CD4-positive, CD25-positive, alpha-beta regulatory T cell (primary cell): Measurements from ENCODE around the gene TMEM87B. TPM values are rescaled to one million over a fixed set of nuclear protein-coding genes. Genes with fewer than 3 reads are reported as not detected.
"Not testable (repeated sequence)": the region's sequence is repeated elsewhere in the genome, so short reads cannot be mapped to it uniquely, and the experiment has no call there.

Experiments used
- ATAC-seq, 2 donors: fragments of 150-1000 bp; cut with Tn5 transposase; one replicate each; pipeline ENCODE4 v1.10.0; 2021; ENCODE audit warnings: low read depth in 2 of 2, moderate number of reproducible peaks in 2 of 2, moderate library complexity in 1 of 2
- DNase-seq, 3 donors: peaks; one replicate each; pipeline versions ENCODE4 v3.0.0 to v3.0.0-alpha.2; 2012 to 2022; ENCODE audit warnings: mixed read lengths in 1 of 3
- H3K27ac ChIP-seq: one replicate; pipeline ENCODE4 v1.7.0; 2013; ENCODE audit warnings: mild to moderate bottlenecking, low read length; ENCODE audit not compliant: insufficient read depth, poor library complexity, severe bottlenecking
- H3K27me3 ChIP-seq: one replicate; pipeline ENCODE4 v1.7.0; 2013; ENCODE audit warnings: low read length; ENCODE audit not compliant: control insufficient read depth, insufficient read depth
- H3K36me3 ChIP-seq: one replicate; pipeline ENCODE4 v1.7.0; 2013; ENCODE audit warnings: mild to moderate bottlenecking, low read length, moderate library complexity; ENCODE audit not compliant: control insufficient read depth, insufficient read depth
- H3K4me1 ChIP-seq: 2 replicates; pipeline ENCODE4 v1.7.0; 2013; ENCODE audit warnings: mild to moderate bottlenecking, low read length; ENCODE audit not compliant: insufficient read depth, control insufficient read depth, poor library complexity, severe bottlenecking
- H3K4me3 ChIP-seq: one replicate; pipeline ENCODE4 v1.7.0; 2013; ENCODE audit warnings: low read depth, mild to moderate bottlenecking, low read length, moderate library complexity
- H3K9me3 ChIP-seq, 2 experiments: 1 replicate in 1 of 2; 2 replicates in 1 of 2; pipeline ENCODE4 v1.7.0; 2013; ENCODE audit warnings: low read length in 2 of 2, mild to moderate bottlenecking in 1 of 2, moderate library complexity in 1 of 2; ENCODE audit not compliant: control insufficient read depth in 2 of 2
- H3K27ac Mint-ChIP-seq, 3 donors: one replicate each; pipeline ENCODE4 v1.8.0; 2020 to 2022; ENCODE audit warnings: mild to moderate bottlenecking in 3 of 3, mixed read lengths in 3 of 3, moderate library complexity in 2 of 3
- H3K27me3 Mint-ChIP-seq: one replicate; pipeline ENCODE4 v1.8.0; 2022; ENCODE audit warnings: mild to moderate bottlenecking, mixed read lengths
- H3K36me3 Mint-ChIP-seq: one replicate; pipeline ENCODE4 v1.8.0; 2020; ENCODE audit warnings: mixed read lengths
- H3K4me1 Mint-ChIP-seq, 4 donors: one replicate each; pipeline ENCODE4 v1.8.0; 2020 to 2022; ENCODE audit warnings: mixed read lengths in 4 of 4, mild to moderate bottlenecking in 1 of 4
- H3K4me3 Mint-ChIP-seq, 4 donors: one replicate each; pipeline ENCODE4 v1.8.0; 2020 to 2022; ENCODE audit warnings: mild to moderate bottlenecking in 4 of 4, mixed read lengths in 4 of 4, moderate library complexity in 3 of 4
- H3K9me3 Mint-ChIP-seq, 7 donors: one replicate each; pipeline ENCODE4 v1.8.0; 2020 to 2022; ENCODE audit warnings: mixed read lengths in 7 of 7, mild to moderate bottlenecking in 3 of 7, moderate library complexity in 2 of 7
- polyA plus RNA-seq, 4 donors: library from polyadenylated mRNA; unstranded; fragments of 300-500 nt; fragmentation: Illumina TruSeq; gene quantifications; one replicate each; pipeline ENCODE4 v1.2.3, GENCODE V29; 2021
- total RNA-seq: library from RNA; stranded (reverse); gene quantifications from one replicate; pipeline ENCODE4 v1.2.3, GENCODE V29; 2022

TMEM87B gene
- total and polyA plus RNA-seq, 5 donors from 2014 or later = 9.1 to 24.6 (median 12.2) TPM

GRCh38 chr2:112109278-112109677 is 54.2 kb downstream of the TMEM87B start:
- ATAC-seq (no peak), DNase-seq (no peak)
- Mint-ChIP-seq H3K4me1 (peaks cover 0 to 5% (median 4%) of the 10 kb centered on the region in 4 donors), H3K9me3 (peaks cover 0 to 20% (median 5%) of the 10 kb centered on the region in 7 donors), H3K36me3 (peaks cover 79% of the 10 kb centered on the region), H3K27me3 (no peaks in the 10 kb centered on the region), H3K27ac (no peak overlapping the region), H3K4me3 (no peak overlapping the region)
- Histone ChIP-seq H3K4me1 (no peaks in the 10 kb centered on the region), H3K9me3 (peaks cover 14 to 15% of the 10 kb centered on the region in 2 experiments), H3K27me3 (no peaks in the 10 kb centered on the region), H3K4me3 (no peak overlapping the region), H3K27ac (no peak overlapping the region), H3K36me3 (peaks cover 75% of the 10 kb centered on the region)

- H3K4me1 Mint-ChIP-seq = peaks cover 0 to 5% (median 4%) of the 10 kb centered on the region in 4 donors
- no peak overlapping the region for H3K27ac ChIP-seq
- no peak for DNase-seq
- no peaks in the 10 kb centered on the region for H3K27me3 Mint-ChIP-seq
- no peak overlapping the region for H3K27ac Mint-ChIP-seq
- H3K4me3 Mint-ChIP-seq = no peak overlapping the region
- H3K36me3 ChIP-seq = peaks cover 72% of the 10 kb centered on the region
- H3K36me3 Mint-ChIP-seq = peaks cover 72% of the 10 kb centered on the region
- peaks cover 0 to 20% (median 5%) of the 10 kb centered on the region in 7 donors for H3K9me3 Mint-ChIP-seq
- H3K27me3 ChIP-seq = no peaks in the 10 kb centered on the region
- peaks cover 14 to 15% of the 10 kb centered on the region in 2 experiments for H3K9me3 ChIP-seq
- no peak for ATAC-seq
- no peak overlapping the region for H3K4me3 ChIP-seq
- H3K4me1 ChIP-seq = no peaks in the 10 kb centered on the region
Measured at GRCh38 chr2:112110966-112111365, 55.9 kb downstream of the TMEM87B start.

- peaks cover 68% of the 10 kb centered on the region for H3K36me3 ChIP-seq
- H3K27ac ChIP-seq, H3K4me1 Mint-ChIP-seq, H3K27me3 ChIP-seq, H3K4me1 ChIP-seq, H3K4me3 ChIP-seq, H3K4me3 Mint-ChIP-seq, DNase-seq, ATAC-seq, H3K27me3 Mint-ChIP-seq: not testable (repeated sequence)
- H3K36me3 Mint-ChIP-seq = peaks cover 58% of the 10 kb centered on the region
- H3K9me3 Mint-ChIP-seq = peaks cover 0 to 15% (median 5%) of the 10 kb centered on the region in 7 donors
- peaks cover 12% of the 10 kb centered on the region in 2 experiments for H3K9me3 ChIP-seq
- peak overlapping the region in 2 of 3 donors; percentile 56 to 88 for H3K27ac Mint-ChIP-seq
Measured at GRCh38 chr2:112113354-112113753, 58.3 kb downstream of the TMEM87B start.

- Histone ChIP-seq H3K4me3 (no peak overlapping the region), H3K4me1 (no peaks in the 10 kb centered on the region), H3K27me3 (no peaks in the 10 kb centered on the region), H3K27ac (no peak overlapping the region), H3K36me3 (peaks cover 25% of the 10 kb centered on the region), H3K9me3 (no peaks in the 10 kb centered on the region)
- peaks cover 0 to 7% (median 1%) of the 10 kb centered on the region in 4 donors for H3K4me1 Mint-ChIP-seq
- ATAC-seq (no peak), DNase-seq (no peak)
- no peak overlapping the region for H3K27ac Mint-ChIP-seq
- no peak overlapping the region for H3K4me3 Mint-ChIP-seq
- peaks cover 16% of the 10 kb centered on the region for H3K36me3 Mint-ChIP-seq
- H3K9me3 Mint-ChIP-seq = peaks cover 0 to 1% (median 0%) of the 10 kb centered on the region in 7 donors
- no peaks in the 10 kb centered on the region for H3K27me3 Mint-ChIP-seq
Measured at GRCh38 chr2:112118148-112118547, 63.1 kb downstream of the TMEM87B start.

- DNase-seq = peak; percentile 27 to 77 (median 69)
- no peaks in the 10 kb centered on the region for H3K9me3 Mint-ChIP-seq
Measured at GRCh38 chr2:112121682-112122254, 66.7 kb downstream of the TMEM87B start.

GRCh38 chr2:112129060-112129459 is 74.0 kb downstream of the TMEM87B start:
- ATAC-seq (no peak), DNase-seq (no peak)

More at GRCh38 chr2:112121682-112122254, 66.7 kb downstream of the TMEM87B start:
- Histone ChIP-seq H3K4me1 (no peaks in the 10 kb centered on the region), H3K27me3 (no peaks in the 10 kb centered on the region), H3K9me3 (no peaks in the 10 kb centered on the region), H3K4me3 (no peak overlapping the region), H3K27ac (no peak overlapping the region), H3K36me3 (peaks cover 10% of the 10 kb centered on the region)
- H3K27me3 Mint-ChIP-seq = no peaks in the 10 kb centered on the region
- no peak overlapping the region for H3K4me3 Mint-ChIP-seq
- peaks cover 0 to 11% (median 3%) of the 10 kb centered on the region in 4 donors for H3K4me1 Mint-ChIP-seq
- ATAC-seq = no peak
- peaks cover 21% of the 10 kb centered on the region for H3K36me3 Mint-ChIP-seq
- H3K27ac Mint-ChIP-seq = no peak overlapping the region

GRCh38 chr2:112133344-112133743 is 78.3 kb downstream of the TMEM87B start:
- peaks cover 0 to 10% (median 6%) of the 10 kb centered on the region in 7 donors for H3K9me3 Mint-ChIP-seq

More at GRCh38 chr2:112129060-112129459, 74.0 kb downstream of the TMEM87B start:
- Mint-ChIP-seq H3K36me3 (peaks cover 10% of the 10 kb centered on the region), H3K4me3 (no peak overlapping the region), H3K9me3 (peaks cover 0 to 17% (median 6%) of the 10 kb centered on the region in 7 donors), H3K27me3 (no peaks in the 10 kb centered on the region), H3K27ac (no peak overlapping the region), H3K4me1 (peaks cover 0 to 14% (median 2%) of the 10 kb centered on the region in 4 donors)
- no peaks in the 10 kb centered on the region for H3K27me3 ChIP-seq
- no peak overlapping the region for H3K4me3 ChIP-seq
- H3K36me3 ChIP-seq = no peaks in the 10 kb centered on the region
- H3K9me3 ChIP-seq = peaks cover 7% of the 10 kb centered on the region in 2 experiments
- no peak overlapping the region for H3K27ac ChIP-seq
- H3K4me1 ChIP-seq = no peaks in the 10 kb centered on the region

GRCh38 chr2:112134120-112134519 is 79.1 kb downstream of the TMEM87B start:
- Histone ChIP-seq H3K27ac (no peak overlapping the region), H3K36me3 (no peaks in the 10 kb centered on the region), H3K4me3 (no peak overlapping the region), H3K4me1 (peaks cover 13% of the 10 kb centered on the region), H3K27me3 (no peaks in the 10 kb centered on the region), H3K9me3 (peaks cover 7% of the 10 kb centered on the region in 2 experiments)
- H3K27me3 Mint-ChIP-seq = peaks cover 22% of the 10 kb centered on the region
- H3K27ac Mint-ChIP-seq = no peak overlapping the region
- H3K9me3 Mint-ChIP-seq = peaks cover 0 to 8% (median 6%) of the 10 kb centered on the region in 7 donors
- H3K36me3 Mint-ChIP-seq = peaks cover 12% of the 10 kb centered on the region
- H3K4me3 Mint-ChIP-seq = no peak overlapping the region
- DNase-seq (no peak), ATAC-seq (no peak)
- H3K4me1 Mint-ChIP-seq = peaks cover 9 to 14% (median 12%) of the 10 kb centered on the region in 4 donors

More at GRCh38 chr2:112133344-112133743, 78.3 kb downstream of the TMEM87B start:
- H3K27me3 ChIP-seq = no peaks in the 10 kb centered on the region
- no peak for DNase-seq
- no peak overlapping the region for H3K4me3 Mint-ChIP-seq
- no peak overlapping the region for H3K27ac Mint-ChIP-seq
- H3K27ac ChIP-seq = no peak overlapping the region
- peaks cover 7% of the 10 kb centered on the region in 2 experiments for H3K9me3 ChIP-seq
- no peak for ATAC-seq
- H3K4me1 Mint-ChIP-seq = peaks cover 9 to 14% (median 12%) of the 10 kb centered on the region in 4 donors
- H3K36me3 ChIP-seq = no peaks in the 10 kb centered on the region
- peaks cover 12% of the 10 kb centered on the region for H3K36me3 Mint-ChIP-seq
- H3K27me3 Mint-ChIP-seq = peaks cover 22% of the 10 kb centered on the region
- H3K4me1 ChIP-seq = peaks cover 8% of the 10 kb centered on the region
- no peak overlapping the region for H3K4me3 ChIP-seq
